GM18511 (cell line): Measurements from ENCODE around the gene MTFP1.
"Not testable (repeated sequence)": the region's sequence is repeated elsewhere in the genome, so short reads cannot be mapped to it uniquely, and the experiment has no call there.

ENCODE experiments used
- ATAC-seq: cut with Tn5 transposase; IDR thresholded peaks from one replicate; pipeline ENCODE4 v1.9.1; 2021; ENCODE audit warnings: mild to moderate bottlenecking, moderate library complexity; ENCODE audit not compliant: unreplicated experiment

MTFP1 gene

DNA sequence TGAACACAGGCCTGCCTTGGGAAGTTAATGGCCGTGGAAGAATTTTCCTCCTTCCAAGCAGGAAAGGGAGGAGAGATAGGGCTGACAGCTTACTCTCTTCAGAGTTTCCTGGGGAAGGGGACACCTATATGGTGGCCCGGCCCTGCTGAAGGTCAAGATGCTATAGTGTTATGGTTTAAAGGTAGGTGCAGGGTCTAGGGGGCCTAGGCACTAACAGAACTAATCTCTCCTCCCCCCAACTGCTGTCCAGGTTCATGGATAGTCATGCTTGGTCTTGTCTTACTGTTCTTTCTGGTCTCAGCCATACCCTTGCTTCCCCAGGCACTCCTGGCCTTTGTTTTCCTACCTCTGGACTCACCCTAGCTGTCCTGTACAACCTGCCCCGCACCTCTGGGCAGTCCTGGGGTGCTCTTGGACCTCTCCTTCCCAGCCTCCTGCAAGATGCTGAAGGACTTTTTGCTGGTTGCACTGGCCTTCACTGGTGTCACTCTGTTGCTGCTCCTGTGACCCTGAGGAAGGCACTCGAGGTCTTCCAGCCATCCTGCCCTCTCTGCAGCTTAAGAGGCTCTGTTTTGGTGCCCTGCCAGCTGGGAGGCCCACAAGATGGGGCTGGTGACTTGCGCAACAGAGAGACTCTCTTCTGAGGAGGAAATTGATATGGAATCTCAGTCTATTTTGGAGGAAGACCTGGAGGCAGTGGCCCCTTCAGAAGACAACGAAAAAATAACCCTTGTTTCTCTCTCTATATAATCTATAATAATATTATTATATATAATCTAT, 28.4 kb downstream of the MTFP1 start:
- no peak for ATAC-seq

DNA sequence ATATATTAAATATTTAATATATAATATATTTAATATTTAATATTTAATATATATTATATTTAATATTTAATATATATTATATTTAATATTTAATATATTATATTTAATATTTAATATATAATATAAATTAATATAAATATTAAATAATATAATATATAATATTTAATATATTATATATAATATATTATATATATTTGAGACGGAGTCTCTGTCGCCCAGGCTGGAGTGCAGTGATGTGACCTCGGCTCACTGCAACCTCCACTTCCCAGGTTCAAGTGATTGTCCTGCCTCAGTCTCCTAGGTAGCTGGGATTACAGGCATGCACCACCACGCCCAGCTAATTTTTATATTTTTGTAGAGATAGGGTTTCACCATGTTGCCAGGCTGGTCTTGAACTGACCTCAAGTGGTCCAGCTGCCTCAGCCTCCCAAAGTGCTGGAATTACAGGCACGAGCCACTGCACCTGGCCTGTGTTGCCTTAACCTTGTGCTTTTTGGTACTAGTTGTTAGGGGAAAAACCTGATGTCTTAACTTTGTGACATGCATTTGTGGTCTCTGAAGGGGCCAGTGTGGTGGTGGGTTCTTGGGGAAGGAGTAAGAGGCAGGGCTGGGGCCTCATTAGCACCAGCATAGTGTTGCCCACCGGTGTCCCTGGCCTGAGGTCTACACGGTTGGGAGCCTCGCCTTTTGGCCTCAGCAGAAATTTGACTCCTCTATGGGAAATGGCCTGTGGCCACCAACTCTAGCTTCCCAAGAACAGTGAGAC, 29.7 kb downstream of the MTFP1 start:
- ATAC-seq, result no peak

DNA sequence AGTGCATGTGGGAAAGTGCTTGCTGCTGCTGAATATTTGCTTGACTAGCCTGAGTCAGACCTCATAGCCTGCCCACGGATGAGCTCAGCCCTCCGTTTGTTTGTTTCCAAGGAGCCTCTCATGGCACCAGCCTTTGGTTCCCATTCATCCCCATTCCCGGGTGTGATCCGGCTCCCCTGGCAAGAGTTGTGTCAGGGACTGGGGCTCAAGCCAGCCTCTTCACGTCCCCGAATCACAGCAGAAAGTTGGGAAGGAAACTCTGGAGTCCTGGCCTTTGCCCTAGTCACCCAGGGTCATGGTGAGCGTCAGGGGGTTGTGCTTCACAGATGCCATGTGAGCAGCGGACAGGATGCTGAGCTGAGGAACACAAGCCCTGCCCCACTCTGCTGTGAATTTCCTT, 32.4 kb downstream of the MTFP1 start:
- no peak for ATAC-seq

DNA sequence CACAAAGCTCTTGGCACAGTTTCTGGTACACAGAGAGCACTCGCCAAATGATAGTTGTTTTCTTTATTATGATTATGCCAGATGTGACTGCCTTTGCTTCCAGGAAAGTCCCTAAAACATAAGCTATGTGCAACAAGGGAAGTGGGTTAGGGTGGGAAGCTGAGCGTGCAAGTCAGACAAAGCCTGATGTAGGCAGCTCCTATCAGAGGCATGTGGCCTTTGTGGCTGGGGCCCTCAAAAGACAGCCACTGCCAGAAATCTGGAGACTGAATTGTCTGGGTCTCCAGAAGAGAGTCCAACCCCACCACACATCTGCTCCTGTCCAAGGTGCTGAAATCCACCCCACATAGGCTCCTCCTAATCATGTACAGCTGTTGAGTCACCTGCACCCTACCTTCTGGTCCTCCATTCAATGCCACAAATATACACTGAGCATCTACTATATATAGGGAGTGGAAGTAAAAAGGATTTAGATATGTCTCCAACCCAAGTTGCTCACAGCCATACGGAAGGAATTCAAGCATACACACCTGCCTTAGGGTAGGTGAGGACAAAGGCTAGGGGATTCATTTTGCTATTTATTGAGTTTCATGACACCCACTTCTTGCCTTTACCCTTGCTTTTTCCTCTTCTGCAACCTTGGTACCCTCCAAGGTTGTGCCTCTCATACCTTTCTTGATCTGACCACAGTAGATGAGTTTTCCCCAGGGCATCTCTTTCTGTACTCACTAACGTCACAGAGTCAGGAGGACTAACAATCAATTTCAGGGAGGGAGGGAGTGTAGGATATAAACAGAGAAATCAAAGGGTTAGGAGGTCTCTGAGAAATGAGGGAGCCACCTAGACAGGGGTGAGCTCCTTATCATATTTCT, 33.8 kb downstream of the MTFP1 start:
- no peak for ATAC-seq

DNA sequence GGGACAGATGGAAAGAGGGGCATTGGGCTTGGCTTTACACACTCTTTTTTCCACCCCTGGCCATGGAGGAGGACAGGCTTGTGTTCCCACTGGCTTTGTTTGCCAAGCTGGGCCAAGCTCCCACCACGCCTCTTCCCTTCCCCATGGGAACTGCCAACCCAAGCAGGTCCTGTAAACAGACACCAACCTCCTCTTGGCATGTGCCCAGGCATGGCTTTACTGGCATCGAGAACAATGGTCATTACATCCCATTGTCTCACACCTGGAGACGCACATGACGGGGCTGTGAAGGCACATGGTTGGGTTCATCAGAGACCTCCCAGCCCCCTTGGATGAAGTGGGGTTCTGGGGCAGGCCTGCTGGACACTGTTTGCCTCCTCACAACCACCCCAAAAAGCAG, 34.6 kb downstream of the MTFP1 start:
- ATAC-seq, result no peak

DNA sequence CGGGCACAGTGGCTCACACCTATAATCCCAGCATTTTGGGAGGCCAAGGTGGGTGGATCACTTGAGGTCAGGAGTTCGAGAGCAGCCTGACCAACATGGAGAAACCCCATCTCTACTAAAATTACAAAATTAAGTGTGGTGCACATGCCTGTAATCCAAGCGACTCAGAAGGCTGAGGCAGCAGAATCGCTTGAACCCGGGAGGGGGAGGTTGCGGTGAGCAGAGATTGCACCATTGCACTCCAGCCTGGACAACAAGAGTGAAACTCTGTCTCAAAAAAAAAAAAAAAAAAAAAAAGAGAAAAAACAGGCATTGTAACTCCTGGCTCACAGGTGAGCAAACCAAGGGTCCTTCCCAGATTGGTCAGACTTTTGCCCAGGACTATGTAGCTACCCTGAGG, 35.0 kb downstream of the MTFP1 start:
- ATAC-seq, result not testable (repeated sequence)

DNA sequence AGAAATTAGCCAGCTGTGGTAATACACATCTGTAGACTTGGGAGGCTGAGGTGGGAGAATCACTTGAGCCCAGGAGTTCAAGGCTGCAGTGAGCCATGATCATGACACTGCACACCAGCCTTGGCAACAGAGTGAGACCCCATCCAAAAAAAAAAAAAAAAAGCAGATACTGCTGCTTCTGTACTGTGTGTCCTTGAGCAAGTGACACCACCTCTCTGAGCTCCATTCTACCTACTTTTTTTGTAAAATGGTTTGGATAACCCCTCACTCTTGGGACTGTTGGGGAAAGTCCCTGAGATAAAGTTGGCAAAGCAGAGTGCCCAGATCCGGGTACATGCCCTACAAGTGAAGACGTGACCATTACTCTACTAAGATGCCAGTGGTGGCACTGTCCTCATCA, 43.6 kb downstream of the MTFP1 start:
- ATAC-seq, result no peak

DNA sequence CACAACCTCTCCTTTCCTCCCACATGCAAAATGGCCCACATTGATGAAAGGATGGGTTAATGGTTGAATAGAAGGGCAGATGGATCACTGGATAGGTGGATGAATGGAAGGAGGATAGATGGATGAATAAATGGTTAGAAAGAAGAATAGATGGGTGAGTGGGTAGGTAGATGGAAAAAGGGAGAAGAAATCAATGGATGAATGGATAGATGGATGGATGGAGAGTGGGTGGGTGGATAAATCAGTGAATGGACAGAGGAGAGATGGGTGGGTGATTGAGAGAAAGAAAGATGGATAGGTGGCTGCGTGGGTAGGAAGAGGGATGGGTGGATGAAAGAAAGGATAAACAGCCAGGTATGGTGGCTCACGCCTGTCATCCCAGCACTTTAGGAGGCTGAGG, 45.1 kb downstream of the MTFP1 start:
- ATAC-seq, result no peak

DNA sequence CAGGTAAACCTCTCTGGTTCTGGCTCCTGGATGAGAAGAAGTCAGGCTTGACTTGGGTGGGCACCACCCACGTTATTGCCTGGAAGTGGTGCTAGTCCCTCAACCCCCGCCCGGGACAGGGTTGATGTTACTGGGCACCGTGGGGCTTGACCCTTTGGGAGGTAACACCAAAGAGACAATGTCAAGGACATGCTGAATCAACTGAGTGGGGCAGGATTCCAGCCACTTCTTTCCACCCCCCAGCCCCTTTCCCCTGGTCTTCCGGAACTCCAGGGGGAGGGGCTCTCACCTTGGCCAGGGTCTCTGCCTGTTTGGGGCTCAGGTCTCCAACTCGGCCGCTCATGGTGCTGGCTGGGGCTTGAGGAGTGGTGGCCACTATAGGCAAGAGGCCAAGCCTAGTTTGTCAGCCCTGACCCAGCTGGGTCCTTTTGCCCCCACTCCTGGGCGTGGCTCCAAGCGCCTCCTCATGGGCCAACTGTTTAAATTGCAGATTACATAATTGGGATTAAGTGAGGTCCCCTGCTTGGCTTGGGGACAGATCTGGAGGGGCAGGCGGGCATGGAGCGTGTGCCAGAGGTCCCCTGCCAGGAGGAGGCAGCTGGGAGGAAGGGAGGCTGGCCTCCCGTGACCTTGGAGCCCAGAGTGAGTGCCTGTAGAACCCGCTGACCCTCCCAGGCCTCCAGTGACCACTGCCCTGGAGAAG, 46.2 kb downstream of the MTFP1 start, which contains the start of gene SEC14L3:
SEC14L3 (minus strand) TSS at position 402 of the 703 bp plus-strand sequence; CDS start at position 343, 59 bp downstream.
- ATAC-seq, result no peak

DNA sequence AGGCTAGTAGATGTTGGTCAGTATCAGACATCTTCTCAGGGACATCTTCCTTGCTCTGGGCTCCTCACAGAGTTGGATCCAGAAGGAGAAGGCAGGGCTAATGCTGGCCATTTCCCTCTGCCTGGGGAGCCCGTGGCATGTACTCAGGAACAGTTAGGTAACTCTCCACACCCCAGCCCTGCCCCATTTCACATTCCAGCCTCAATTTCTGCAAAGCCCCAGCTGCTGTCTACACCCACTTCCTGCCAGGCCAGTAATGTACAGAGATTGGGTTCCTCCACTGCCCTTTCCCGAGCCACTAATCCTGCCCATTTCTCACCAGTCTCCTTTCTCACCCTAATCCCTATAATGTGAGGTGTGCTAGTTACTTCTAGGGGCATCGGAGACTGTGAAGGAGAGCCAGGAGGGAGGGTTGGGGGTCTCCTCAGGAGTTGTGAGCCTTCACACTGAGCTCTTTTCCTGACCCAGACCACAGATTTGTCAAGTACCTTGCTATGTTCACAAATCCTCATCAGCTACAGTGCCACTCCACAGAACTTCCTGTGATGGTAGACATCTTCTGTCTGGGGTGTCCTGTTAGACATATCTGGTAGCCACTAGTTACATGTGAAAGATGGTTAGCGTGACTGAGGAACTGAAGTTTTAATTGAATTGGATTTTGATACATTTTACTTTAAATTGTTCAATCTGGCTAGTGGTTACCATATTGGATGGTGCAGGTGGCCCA, 47.6 kb downstream of the MTFP1 start:
- ATAC-seq, result no peak

DNA sequence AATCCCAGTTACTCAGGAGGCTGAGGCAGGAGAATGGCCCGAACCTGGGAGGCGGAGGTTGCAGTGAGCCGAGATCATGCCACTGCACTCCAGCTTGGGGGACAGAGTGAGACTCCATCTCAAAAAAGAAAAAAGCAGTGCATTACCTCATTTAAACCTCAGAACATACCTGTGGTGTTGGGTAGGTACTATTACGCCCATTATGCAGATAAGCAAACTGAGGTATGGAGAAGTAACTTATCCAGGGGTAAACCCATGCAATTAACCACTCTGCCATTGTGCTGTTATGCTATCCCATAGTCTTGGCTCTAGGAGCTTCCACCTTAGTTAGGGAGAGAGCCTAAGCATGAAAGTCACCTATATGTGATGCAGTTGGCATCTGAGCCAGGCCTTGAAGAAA, 48.6 kb downstream of the MTFP1 start:
- no peak for ATAC-seq

DNA sequence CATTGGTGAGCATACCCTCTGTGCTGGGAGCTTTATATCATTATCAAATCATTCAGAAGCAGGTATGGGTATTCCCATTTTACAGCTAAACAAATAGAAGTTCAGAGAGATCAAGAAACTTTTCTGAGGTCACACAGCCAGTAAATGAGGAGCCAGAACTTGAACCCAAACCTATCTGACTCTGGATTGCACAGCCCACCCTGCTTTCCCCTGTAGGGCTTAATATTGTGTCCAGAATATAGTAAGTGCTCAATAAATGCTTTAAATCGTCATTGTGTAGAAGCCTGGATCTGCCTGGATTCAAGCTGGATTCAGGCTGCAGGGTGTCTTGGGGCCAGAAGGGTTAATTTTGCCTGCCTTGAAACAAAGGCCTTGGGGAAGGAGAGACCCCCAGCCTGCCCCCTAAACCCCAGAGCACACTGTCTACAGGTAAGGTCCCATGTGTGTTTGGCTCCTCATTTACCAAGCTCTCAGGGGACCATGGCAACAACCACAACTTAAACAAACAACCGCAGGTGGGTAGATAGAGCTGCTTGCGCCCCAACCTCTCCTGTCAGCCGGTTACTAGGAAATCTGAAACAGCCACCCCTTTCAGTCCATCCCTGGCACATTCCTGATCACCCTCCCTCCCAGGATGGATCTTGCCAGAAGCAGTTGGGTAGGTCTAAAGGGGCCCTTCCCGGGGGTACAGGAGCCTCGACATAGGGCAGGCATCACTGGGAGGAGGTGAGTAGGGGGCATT, 49.3 kb downstream of the MTFP1 start:
- ATAC-seq, result no peak
